Fibroblast of lung (primary cell): ENCODE results near the gene GPR142.

Experiments used
- CTCF ChIP-seq, 2 donors: IDR thresholded peaks in 1 of 2; conservative IDR thresholded peaks in 1 of 2; 1 replicate in 1 of 2; 2 replicates in 1 of 2; pipeline ENCODE4 v1.5.1; 2011 to 2012; ENCODE audit warnings: low read length in 2 of 2, control low read depth in 1 of 2, inconsistent platforms in 1 of 2, low read depth in 1 of 2, mild to moderate bottlenecking in 1 of 2
- EZH2 ChIP-seq: IDR thresholded peaks from 2 replicates; pipeline ENCODE4 v1.5.1; 2012; ENCODE audit warnings: low read length, control low read depth, mild to moderate bottlenecking; ENCODE audit errors: missing control alignments

- TF ChIP-seq CTCF (conservative IDR thresholded peaks at IDR 0.05 in 1 of 2, IDR thresholded peaks at IDR 0.05 in 1 of 2; ENCODE audit: low read depth in 1 of 2, low read length in 2 of 2) (no peak), EZH2 (no peak)
These were observed 24.2 kb upstream of the GPR142 start for GRCh38 chr17:74343121-74343520.
